A549 (cell line): ENCODE measurements around the gene ALDH1A1. TPM values are rescaled to one million over a fixed set of nuclear protein-coding genes. Genes with fewer than 3 reads are reported as not detected.

Experiments used
- ATAC-seq, 2 experiments: fragments of 200-7000 bp in 1 of 2; fragments of >200 bp in 1 of 2; cut with Nextera tagmentation in 1 of 2; cut with Tn5 transposase in 1 of 2; 3 replicates each; pipeline versions ENCODE4 v1.8.0 to v1.9.1; 2018 to 2020; ENCODE audit warnings: mild to moderate bottlenecking in 1 of 2, moderate library complexity in 1 of 2
- CTCF ChIA-PET: fragments of 300-600 bp; sonication (Branson Sonifier 250); formaldehyde crosslinking; extraction: SDS; loops from one replicate; lab custom pipeline; 2021; ENCODE audit warnings: antibody characterized with exemption, inconsistent platforms; lab: Yijun Ruan, JAX
- POLR2A ChIA-PET: fragments of 350-600 bp; formaldehyde crosslinking; extraction: SDS; loops from one replicate; lab custom pipeline; 2021; ENCODE audit warnings: antibody characterized with exemption, inconsistent platforms; lab: Yijun Ruan, JAX
- DNase-seq, 2 experiments: peaks; one replicate each; pipeline versions ENCODE4 v3.0.0 to v3.0.0-alpha.2; 2011 to 2016; ENCODE audit warnings: low read depth in 1 of 2, low spot score in 1 of 2
- FAIRE-seq: peaks from 2 replicates; lab custom pipeline; 2011; peaks lifted over from hg19 to GRCh38; lab: Jason Lieb, UNC
- H3K27ac ChIP-seq, 2 experiments: fragments of >200 bp; sonication (Bioruptor Twin); formaldehyde crosslinking; 3 replicates each; pipeline ENCODE4 v1.5.1; 2016 to 2017
- H3K4me1 ChIP-seq: fragments of >200 bp; sonication (Bioruptor Twin); formaldehyde crosslinking; 3 replicates; pipeline ENCODE4 v1.6.1; 2016
- H3K4me2 ChIP-seq: fragments of >200 bp; sonication (Bioruptor Twin); formaldehyde crosslinking; 3 replicates; pipeline ENCODE4 v1.6.1; 2016
- H3K4me3 ChIP-seq: fragments of >200 bp; sonication (Bioruptor Twin); formaldehyde crosslinking; 3 replicates; pipeline ENCODE4 v1.5.1; 2016
- H3K9me3 ChIP-seq: fragments of >200 bp; sonication (Bioruptor Twin); formaldehyde crosslinking; 3 replicates; pipeline ENCODE4 v1.6.1; 2016
- CEBPB ChIP-seq, 2 experiments: fragments of >200 bp in 1 of 2; sonication (Bioruptor Twin) in 1 of 2; formaldehyde crosslinking in 1 of 2; IDR thresholded peaks; 2 replicates each; pipeline ENCODE4 v1.6.1; 2012 to 2016
- E2F6 ChIP-seq: IDR thresholded peaks from 2 replicates; pipeline ENCODE4 v1.6.1; 2012; ENCODE audit warnings: low read depth, borderline replicate concordance
- EP300 ChIP-seq, 2 experiments: fragments of >200 bp; sonication (Bioruptor Twin); formaldehyde crosslinking; IDR thresholded peaks; 2 replicates in 1 of 2; 3 replicates in 1 of 2; pipeline ENCODE4 v1.6.1; 2016 to 2017
- GATA3 ChIP-seq: IDR thresholded peaks from 2 replicates; pipeline ENCODE4 v1.6.1; 2012; ENCODE audit warnings: borderline replicate concordance
- HMGXB4 ChIP-seq: fragments of 250-450 bp; sonication (Bioruptor Pico); IDR thresholded peaks from 2 replicates; pipeline ENCODE4 v1.5.0; 2021; ENCODE audit warnings: mild to moderate bottlenecking, moderate library complexity, borderline replicate concordance
- HOXB13 ChIP-seq: fragments of 250-450 bp; sonication (Bioruptor Pico); IDR thresholded peaks from 2 replicates; pipeline ENCODE4 v1.5.0; 2020; ENCODE audit warnings: low read depth, mild to moderate bottlenecking, moderate library complexity
- JUNB ChIP-seq: fragments of >200 bp; sonication (Bioruptor Twin); formaldehyde crosslinking; IDR thresholded peaks from 2 replicates; pipeline ENCODE4 v1.6.1; 2016
- KDM5A ChIP-seq: fragments of 200-600 bp; sonication (generic); IDR thresholded peaks from 2 replicates; pipeline ENCODE4 v1.6.1; 2016; ENCODE audit warnings: antibody characterized with exemption, mild to moderate bottlenecking
- MAFK ChIP-seq: fragments of 450-650 bp; IDR thresholded peaks from 2 replicates; pipeline ENCODE4 v1.6.1; 2014; ENCODE audit not compliant: partially characterized antibody
- MYC ChIP-seq: IDR thresholded peaks from 2 replicates; pipeline ENCODE4 v1.6.1; 2012; ENCODE audit warnings: mild to moderate bottlenecking, inconsistent platforms, low read length, improper control_type of control experiment, borderline replicate concordance
- NPAS2 ChIP-seq: fragments of 250-450 bp; sonication (Bioruptor Pico); IDR thresholded peaks from 2 replicates; pipeline ENCODE4 v1.8.0; 2022; ENCODE audit warnings: mild to moderate bottlenecking, moderate library complexity, borderline replicate concordance
- POLR2A ChIP-seq: IDR thresholded peaks from 2 replicates; pipeline ENCODE4 v1.6.1; 2012; ENCODE audit warnings: mild to moderate bottlenecking, low read length
- POLR2AphosphoS2 ChIP-seq: conservative IDR thresholded peaks from 2 replicates; pipeline ENCODE4 v1.6.1; 2012; ENCODE audit warnings: low read length, improper control_type of control experiment, inconsistent platforms
- RAD21 ChIP-seq, 2 experiments: fragments of >200 bp in 1 of 2; sonication (Bioruptor Twin) in 1 of 2; formaldehyde crosslinking in 1 of 2; IDR thresholded peaks in 1 of 2; conservative IDR thresholded peaks in 1 of 2; 2 replicates in 1 of 2; 3 replicates in 1 of 2; pipeline ENCODE4 v1.6.1; 2012 to 2018; ENCODE audit warnings: inconsistent platforms in 1 of 2
- RCOR1 ChIP-seq: fragments of 150-350 bp; IDR thresholded peaks from 2 replicates; pipeline ENCODE4 v1.6.1; 2014; ENCODE audit warnings: antibody characterized with exemption, low read length, low read depth
- RFX5 ChIP-seq: fragments of 450-650 bp; IDR thresholded peaks from 2 replicates; pipeline ENCODE4 v1.7.1; 2014; ENCODE audit warnings: antibody characterized with exemption, mild to moderate bottlenecking, moderate library complexity
- RNF2 ChIP-seq: fragments of 200-600 bp; sonication (generic); IDR thresholded peaks from 2 replicates; pipeline ENCODE4 v1.6.1; 2016; ENCODE audit warnings: low read depth, mild to moderate bottlenecking, antibody characterized with exemption, moderate library complexity, borderline replicate concordance
- SMC3 ChIP-seq: fragments of >200 bp; sonication (Bioruptor Twin); formaldehyde crosslinking; IDR thresholded peaks from 3 replicates; pipeline ENCODE4 v1.6.1; 2018; ENCODE audit warnings: inconsistent platforms
- SREBF2 ChIP-seq: fragments of 450-650 bp; IDR thresholded peaks from 2 replicates; pipeline ENCODE4 v1.6.1; 2014; ENCODE audit warnings: mild to moderate bottlenecking, moderate library complexity
- TFCP2L1 ChIP-seq: fragments of 250-450 bp; sonication (Bioruptor Pico); IDR thresholded peaks from 2 replicates; pipeline ENCODE4 v1.5.0; 2021; ENCODE audit warnings: mild to moderate bottlenecking
- TP53 ChIP-seq: fragments of 250-450 bp; sonication (Bioruptor Pico); IDR thresholded peaks from 2 replicates; pipeline ENCODE4 v1.5.0; 2021; ENCODE audit warnings: mild to moderate bottlenecking, moderate library complexity
- USF2 ChIP-seq: fragments of 450-650 bp; IDR thresholded peaks from 2 replicates; pipeline ENCODE4 v1.6.1; 2014; ENCODE audit warnings: antibody characterized with exemption
- ZC3H11A ChIP-seq: fragments of 450-650 bp; IDR thresholded peaks from 2 replicates; pipeline ENCODE4 v1.6.1; 2014; ENCODE audit warnings: antibody characterized with exemption, mild to moderate bottlenecking
- ZFP36 ChIP-seq: fragments of 450-650 bp; IDR thresholded peaks from 2 replicates; pipeline ENCODE4 v1.6.1; 2014; ENCODE audit warnings: borderline replicate concordance; ENCODE audit not compliant: partially characterized antibody
- ZNF302 ChIP-seq: fragments of 250-450 bp; sonication (Bioruptor Pico); IDR thresholded peaks from 2 replicates; pipeline ENCODE4 v1.9.0; 2021; ENCODE audit warnings: inconsistent platforms, mild to moderate bottlenecking, moderate library complexity
- ZSCAN20 ChIP-seq: fragments of 250-450 bp; sonication (Bioruptor Pico); IDR thresholded peaks from 2 replicates; pipeline ENCODE4 v1.8.0; 2022; ENCODE audit warnings: mild to moderate bottlenecking, moderate library complexity
- WGBS: methylation state at CpG from one replicate; pipeline ENCODE4 v1.1.6; 2017; ENCODE audit errors: missing lambda C conversion rate; 5-methylcytosine and 5-hydroxymethylcytosine counted together
- polyA plus RNA-seq, 4 experiments: library from polyadenylated mRNA; depleted of rRNA in 3 of 4; stranded (reverse); fragments of >200 nt; fragmentation: RNase III in 1 of 4; extraction: RNeasy Plus Mini Kit Qiagen cat#74134 plus additional on column Dnase treatment in 1 of 4; gene quantifications; 2 replicates in 3 of 4; 3 replicates in 1 of 4; pipeline ENCODE4 v1.2.3, GENCODE V29; 2011 to 2017
- TF ChIP-seq, protein P1 (sequence below): fragments of >200 bp; sonication (Bioruptor Twin); formaldehyde crosslinking; IDR thresholded peaks from 3 replicates; pipeline ENCODE4 v1.6.1; 2016
- TF ChIP-seq, protein P2 (sequence below): fragments of 200-600 bp; sonication (generic); IDR thresholded peaks from 2 replicates; pipeline ENCODE4 v1.6.1; 2016; ENCODE audit warnings: antibody characterized with exemption, mild to moderate bottlenecking, moderate library complexity
- TF ChIP-seq, protein P3 (sequence below): fragments of 250-450 bp; sonication (Bioruptor Pico); IDR thresholded peaks from 2 replicates; pipeline ENCODE4 v1.5.0; 2020; ENCODE audit warnings: low read depth, mild to moderate bottlenecking, moderate library complexity

Gene ALDH1A1
- polyA plus RNA-seq, 2 of the 4 experiments (the other 2 are of a cell fraction): 8,617 to 9,987 TPM

DNA sequence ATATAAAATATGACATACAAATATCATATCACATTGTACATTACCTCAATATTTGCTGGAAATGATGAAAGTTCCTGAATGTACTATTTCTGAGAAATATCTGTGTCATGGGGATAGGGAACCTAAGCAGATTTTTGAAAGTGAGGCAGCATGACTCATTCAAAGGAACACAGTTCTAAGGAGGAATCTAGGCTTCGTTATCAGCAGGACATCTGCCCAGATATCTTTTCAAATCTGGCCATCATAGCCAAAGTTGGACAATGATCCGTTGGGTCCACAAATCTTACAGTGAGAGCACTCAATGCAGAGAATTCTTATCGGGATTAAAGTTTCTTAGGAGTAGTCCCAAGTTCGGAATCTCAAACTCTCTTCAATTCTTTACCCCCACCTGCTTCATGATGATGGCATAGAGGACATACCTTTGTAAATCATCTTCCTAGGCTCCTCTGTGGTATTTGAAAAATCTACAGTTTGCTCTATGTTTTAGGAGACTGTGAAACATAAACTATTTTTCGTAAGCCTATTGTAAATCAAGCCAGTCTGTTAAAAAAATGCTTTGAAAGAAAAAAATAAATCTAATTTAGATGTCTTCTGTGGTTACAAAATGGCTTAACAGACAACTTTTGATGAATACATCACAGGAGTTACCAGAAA, 29.4 kb upstream of the ALDH1A1 start:
- POLR2A ChIA-PET: interaction anchor here (0.7 to 2.5 kb wide), 2 partner anchors 30 to 33 kb away, joined by 3 to 34 read pairs; no protein-coding TSS in a partner anchor
- no peaks in the 10 kb centered on the region for H3K9me3 ChIP-seq
- WGBS: 1% methylated on average over 5 of the region's 5 CpGs
- peak in 1 of 2 experiments; percentile 76 for DNase-seq
- peaks cover 96% of the 10 kb centered on the region for H3K4me1 ChIP-seq
- ATAC-seq: peak in 1 of 2 experiments; percentile 2; a peak in 2 of 6 replicates
- CTCF ChIA-PET: interaction anchor here (1.9 to 3.1 kb wide), 2 partner anchors 40 to 51 kb away, joined by 6 to 15 read pairs; no protein-coding TSS in a partner anchor
- peak overlapping the region; percentile 91 to 98 for H3K27ac ChIP-seq
- H3K4me2 ChIP-seq: peak overlapping the region; percentile 89
- peak; percentile 100 for FAIRE-seq
- no peak overlapping the region for H3K4me3 ChIP-seq
- TF ChIP-seq, protein P1, sequence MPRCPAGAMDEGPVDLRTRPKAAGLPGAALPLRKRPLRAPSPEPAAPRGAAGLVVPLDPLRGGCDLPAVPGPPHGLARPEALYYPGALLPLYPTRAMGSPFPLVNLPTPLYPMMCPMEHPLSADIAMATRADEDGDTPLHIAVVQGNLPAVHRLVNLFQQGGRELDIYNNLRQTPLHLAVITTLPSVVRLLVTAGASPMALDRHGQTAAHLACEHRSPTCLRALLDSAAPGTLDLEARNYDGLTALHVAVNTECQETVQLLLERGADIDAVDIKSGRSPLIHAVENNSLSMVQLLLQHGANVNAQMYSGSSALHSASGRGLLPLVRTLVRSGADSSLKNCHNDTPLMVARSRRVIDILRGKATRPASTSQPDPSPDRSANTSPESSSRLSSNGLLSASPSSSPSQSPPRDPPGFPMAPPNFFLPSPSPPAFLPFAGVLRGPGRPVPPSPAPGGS: no peak
- TF ChIP-seq TP53 (CRISPR knock-in tag) (no peak), USF2 (no peak), E2F6 (no peak), SMC3 (no peak), HOXB13 (CRISPR knock-in tag) (peak; percentile 88), CEBPB (IDR thresholded peaks at IDR 0.05) (peak in 1 of 2 experiments; percentile 43; a peak in 1 of 4 replicates), ZSCAN20 (CRISPR knock-in tag) (no peak), TFCP2L1 (CRISPR knock-in tag) (no peak), HMGXB4 (CRISPR knock-in tag) (no peak), MYC (no peak), ZNF302 (no peak; the same call in 1 of the 2 replicates), RAD21 (conservative IDR thresholded peaks at IDR 0.05 in 1 of 2, IDR thresholded peaks at IDR 0.05 in 1 of 2) (no peak), GATA3 (peak; percentile 95), POLR2A (no peak), JUNB (peak; percentile 74), ZC3H11A (no peak), RCOR1 (no peak), NPAS2 (CRISPR knock-in tag) (no peak), RNF2 (no peak), EP300 (IDR thresholded peaks at IDR 0.05) (peak in 1 of 2 experiments; percentile 81; a peak in 2 of 5 replicates), KDM5A (no peak), SREBF2 (no peak), POLR2AphosphoS2 (no peak), RFX5 (no peak), ZFP36 (no peak), MAFK (no peak)
- TF ChIP-seq, protein P2, sequence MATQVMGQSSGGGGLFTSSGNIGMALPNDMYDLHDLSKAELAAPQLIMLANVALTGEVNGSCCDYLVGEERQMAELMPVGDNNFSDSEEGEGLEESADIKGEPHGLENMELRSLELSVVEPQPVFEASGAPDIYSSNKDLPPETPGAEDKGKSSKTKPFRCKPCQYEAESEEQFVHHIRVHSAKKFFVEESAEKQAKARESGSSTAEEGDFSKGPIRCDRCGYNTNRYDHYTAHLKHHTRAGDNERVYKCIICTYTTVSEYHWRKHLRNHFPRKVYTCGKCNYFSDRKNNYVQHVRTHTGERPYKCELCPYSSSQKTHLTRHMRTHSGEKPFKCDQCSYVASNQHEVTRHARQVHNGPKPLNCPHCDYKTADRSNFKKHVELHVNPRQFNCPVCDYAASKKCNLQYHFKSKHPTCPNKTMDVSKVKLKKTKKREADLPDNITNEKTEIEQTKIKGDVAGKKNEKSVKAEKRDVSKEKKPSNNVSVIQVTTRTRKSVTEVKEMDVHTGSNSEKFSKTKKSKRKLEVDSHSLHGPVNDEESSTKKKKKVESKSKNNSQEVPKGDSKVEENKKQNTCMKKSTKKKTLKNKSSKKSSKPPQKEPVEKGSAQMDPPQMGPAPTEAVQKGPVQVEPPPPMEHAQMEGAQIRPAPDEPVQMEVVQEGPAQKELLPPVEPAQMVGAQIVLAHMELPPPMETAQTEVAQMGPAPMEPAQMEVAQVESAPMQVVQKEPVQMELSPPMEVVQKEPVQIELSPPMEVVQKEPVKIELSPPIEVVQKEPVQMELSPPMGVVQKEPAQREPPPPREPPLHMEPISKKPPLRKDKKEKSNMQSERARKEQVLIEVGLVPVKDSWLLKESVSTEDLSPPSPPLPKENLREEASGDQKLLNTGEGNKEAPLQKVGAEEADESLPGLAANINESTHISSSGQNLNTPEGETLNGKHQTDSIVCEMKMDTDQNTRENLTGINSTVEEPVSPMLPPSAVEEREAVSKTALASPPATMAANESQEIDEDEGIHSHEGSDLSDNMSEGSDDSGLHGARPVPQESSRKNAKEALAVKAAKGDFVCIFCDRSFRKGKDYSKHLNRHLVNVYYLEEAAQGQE: no peak
- TF ChIP-seq, protein P3, sequence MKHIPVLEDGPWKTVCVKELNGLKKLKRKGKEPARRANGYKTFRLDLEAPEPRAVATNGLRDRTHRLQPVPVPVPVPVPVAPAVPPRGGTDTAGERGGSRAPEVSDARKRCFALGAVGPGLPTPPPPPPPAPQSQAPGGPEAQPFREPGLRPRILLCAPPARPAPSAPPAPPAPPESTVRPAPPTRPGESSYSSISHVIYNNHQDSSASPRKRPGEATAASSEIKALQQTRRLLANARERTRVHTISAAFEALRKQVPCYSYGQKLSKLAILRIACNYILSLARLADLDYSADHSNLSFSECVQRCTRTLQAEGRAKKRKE: peak; percentile 86
